Measurements from ENCODE around the gene HOXD4.

- TF ChIP-seq, protein P1, sequence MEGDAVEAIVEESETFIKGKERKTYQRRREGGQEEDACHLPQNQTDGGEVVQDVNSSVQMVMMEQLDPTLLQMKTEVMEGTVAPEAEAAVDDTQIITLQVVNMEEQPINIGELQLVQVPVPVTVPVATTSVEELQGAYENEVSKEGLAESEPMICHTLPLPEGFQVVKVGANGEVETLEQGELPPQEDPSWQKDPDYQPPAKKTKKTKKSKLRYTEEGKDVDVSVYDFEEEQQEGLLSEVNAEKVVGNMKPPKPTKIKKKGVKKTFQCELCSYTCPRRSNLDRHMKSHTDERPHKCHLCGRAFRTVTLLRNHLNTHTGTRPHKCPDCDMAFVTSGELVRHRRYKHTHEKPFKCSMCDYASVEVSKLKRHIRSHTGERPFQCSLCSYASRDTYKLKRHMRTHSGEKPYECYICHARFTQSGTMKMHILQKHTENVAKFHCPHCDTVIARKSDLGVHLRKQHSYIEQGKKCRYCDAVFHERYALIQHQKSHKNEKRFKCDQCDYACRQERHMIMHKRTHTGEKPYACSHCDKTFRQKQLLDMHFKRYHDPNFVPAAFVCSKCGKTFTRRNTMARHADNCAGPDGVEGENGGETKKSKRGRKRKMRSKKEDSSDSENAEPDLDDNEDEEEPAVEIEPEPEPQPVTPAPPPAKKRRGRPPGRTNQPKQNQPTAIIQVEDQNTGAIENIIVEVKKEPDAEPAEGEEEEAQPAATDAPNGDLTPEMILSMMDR (IDR thresholded peaks at IDR 0.05; ENCODE audit: low read depth, low read length, poor library complexity, severe bottlenecking): no peak
- TF ChIP-seq EZH2phosphoT487 (IDR thresholded peaks at IDR 0.05; ENCODE audit: borderline replicate concordance, low read length): no peak
Observed at GRCh38 chr2:176172895-176173566, 21.7 kb downstream of the HOXD4 start.
